ENCODE measurements around the gene ADAMTS13. TPM values are rescaled to one million over a fixed set of nuclear protein-coding genes. Genes with fewer than 3 reads are reported as not detected.

The ADAMTS13 gene
- polyA plus RNA-seq, 1 donor from 2014 or later = 13.5 TPM

DNA sequence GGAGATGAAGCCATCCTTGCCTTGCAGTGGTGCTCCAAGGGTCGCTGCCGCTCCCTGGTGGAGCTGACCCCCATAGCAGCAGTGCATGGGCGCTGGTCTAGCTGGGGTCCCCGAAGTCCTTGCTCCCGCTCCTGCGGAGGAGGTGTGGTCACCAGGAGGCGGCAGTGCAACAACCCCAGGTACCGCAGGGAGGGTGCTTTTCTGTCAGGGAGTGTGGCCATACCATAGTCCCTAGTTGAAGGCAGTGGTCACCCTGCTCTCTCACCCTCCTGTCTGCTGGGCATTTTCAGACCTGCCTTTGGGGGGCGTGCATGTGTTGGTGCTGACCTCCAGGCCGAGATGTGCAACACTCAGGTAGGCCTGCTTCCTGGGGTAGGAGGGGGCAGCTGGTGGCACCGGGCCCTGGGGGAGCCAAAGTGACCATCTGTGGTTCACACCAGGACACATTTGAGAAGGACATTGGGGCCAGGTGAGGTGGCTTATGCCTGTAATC, 11.2 kb downstream of the ADAMTS13 start:
- Histone ChIP-seq H3K4me3 (ENCODE audit: low read length) (no peak overlapping the region), H3K9ac (ENCODE audit: low read length) (no peak overlapping the region), H4K20me1 (ENCODE audit: insufficient read depth) (no peaks in the 10 kb centered on the region), H3K27ac (ENCODE audit: low read length) (no peak overlapping the region), H3K9me3 (ENCODE audit: low read length) (no peaks in the 10 kb centered on the region), H3K9me2 (ENCODE audit: insufficient read depth, low read length) (no peaks in the 10 kb centered on the region), H3K36me3 (ENCODE audit: insufficient read depth, low read length) (no peaks in the 10 kb centered on the region), H2AFZ (ENCODE audit: low read depth, low read length) (no peak overlapping the region), H3K79me2 (replicated peaks; ENCODE audit: insufficient read depth, low read length) (no peaks in the 10 kb centered on the region), H3F3A (ENCODE audit: insufficient read depth, low read length, poor library complexity, severe bottlenecking) (no peaks in the 10 kb centered on the region), H3K4me2 (ENCODE audit: low read length) (no peak overlapping the region), H3K27me3 (ENCODE audit: insufficient read depth, low read depth, low read length) (peaks cover 17% of the 10 kb centered on the region)
- TF ChIP-seq SMC3 (conservative IDR thresholded peaks at IDR 0.05; ENCODE audit: poor library complexity) (no peak), POLR2AphosphoS5 (IDR thresholded peaks at IDR 0.05) (no peak), EP300 (conservative IDR thresholded peaks at IDR 0.05; ENCODE audit: poor library complexity, severe bottlenecking) (no peak), TAF1 (IDR thresholded peaks at IDR 0.05; ENCODE audit: low read depth) (no peak), EZH2 (IDR thresholded peaks at IDR 0.05; ENCODE audit: borderline replicate concordance, insufficient read depth, low read length, poor library complexity, severe bottlenecking) (no peak), MXI1 (conservative IDR thresholded peaks at IDR 0.05; ENCODE audit: poor library complexity, severe bottlenecking) (no peak), RAD21 (conservative IDR thresholded peaks at IDR 0.05) (no peak)
- TF ChIP-seq, protein P1, sequence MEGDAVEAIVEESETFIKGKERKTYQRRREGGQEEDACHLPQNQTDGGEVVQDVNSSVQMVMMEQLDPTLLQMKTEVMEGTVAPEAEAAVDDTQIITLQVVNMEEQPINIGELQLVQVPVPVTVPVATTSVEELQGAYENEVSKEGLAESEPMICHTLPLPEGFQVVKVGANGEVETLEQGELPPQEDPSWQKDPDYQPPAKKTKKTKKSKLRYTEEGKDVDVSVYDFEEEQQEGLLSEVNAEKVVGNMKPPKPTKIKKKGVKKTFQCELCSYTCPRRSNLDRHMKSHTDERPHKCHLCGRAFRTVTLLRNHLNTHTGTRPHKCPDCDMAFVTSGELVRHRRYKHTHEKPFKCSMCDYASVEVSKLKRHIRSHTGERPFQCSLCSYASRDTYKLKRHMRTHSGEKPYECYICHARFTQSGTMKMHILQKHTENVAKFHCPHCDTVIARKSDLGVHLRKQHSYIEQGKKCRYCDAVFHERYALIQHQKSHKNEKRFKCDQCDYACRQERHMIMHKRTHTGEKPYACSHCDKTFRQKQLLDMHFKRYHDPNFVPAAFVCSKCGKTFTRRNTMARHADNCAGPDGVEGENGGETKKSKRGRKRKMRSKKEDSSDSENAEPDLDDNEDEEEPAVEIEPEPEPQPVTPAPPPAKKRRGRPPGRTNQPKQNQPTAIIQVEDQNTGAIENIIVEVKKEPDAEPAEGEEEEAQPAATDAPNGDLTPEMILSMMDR (IDR thresholded peaks at IDR 0.05; ENCODE audit: poor library complexity, severe bottlenecking) = no peak
- TF ChIP-seq, protein P2, sequence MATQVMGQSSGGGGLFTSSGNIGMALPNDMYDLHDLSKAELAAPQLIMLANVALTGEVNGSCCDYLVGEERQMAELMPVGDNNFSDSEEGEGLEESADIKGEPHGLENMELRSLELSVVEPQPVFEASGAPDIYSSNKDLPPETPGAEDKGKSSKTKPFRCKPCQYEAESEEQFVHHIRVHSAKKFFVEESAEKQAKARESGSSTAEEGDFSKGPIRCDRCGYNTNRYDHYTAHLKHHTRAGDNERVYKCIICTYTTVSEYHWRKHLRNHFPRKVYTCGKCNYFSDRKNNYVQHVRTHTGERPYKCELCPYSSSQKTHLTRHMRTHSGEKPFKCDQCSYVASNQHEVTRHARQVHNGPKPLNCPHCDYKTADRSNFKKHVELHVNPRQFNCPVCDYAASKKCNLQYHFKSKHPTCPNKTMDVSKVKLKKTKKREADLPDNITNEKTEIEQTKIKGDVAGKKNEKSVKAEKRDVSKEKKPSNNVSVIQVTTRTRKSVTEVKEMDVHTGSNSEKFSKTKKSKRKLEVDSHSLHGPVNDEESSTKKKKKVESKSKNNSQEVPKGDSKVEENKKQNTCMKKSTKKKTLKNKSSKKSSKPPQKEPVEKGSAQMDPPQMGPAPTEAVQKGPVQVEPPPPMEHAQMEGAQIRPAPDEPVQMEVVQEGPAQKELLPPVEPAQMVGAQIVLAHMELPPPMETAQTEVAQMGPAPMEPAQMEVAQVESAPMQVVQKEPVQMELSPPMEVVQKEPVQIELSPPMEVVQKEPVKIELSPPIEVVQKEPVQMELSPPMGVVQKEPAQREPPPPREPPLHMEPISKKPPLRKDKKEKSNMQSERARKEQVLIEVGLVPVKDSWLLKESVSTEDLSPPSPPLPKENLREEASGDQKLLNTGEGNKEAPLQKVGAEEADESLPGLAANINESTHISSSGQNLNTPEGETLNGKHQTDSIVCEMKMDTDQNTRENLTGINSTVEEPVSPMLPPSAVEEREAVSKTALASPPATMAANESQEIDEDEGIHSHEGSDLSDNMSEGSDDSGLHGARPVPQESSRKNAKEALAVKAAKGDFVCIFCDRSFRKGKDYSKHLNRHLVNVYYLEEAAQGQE (IDR thresholded peaks at IDR 0.05; ENCODE audit: borderline replicate concordance) = no peak

DNA sequence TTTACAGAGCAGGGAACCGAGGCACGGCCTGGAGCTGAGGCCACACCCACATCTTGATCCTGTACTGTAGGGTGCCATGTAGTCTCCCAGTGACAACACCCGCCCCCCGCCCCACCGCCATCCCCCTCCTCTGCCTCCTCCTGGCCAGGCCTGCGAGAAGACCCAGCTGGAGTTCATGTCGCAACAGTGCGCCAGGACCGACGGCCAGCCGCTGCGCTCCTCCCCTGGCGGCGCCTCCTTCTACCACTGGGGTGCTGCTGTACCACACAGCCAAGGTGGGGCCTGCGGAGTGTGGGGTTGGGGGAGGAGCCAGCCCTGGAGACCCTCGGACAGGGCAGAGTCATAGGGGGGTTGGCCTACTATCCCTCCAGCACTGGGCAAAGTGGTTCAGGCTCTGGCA, 14.5 kb downstream of the ADAMTS13 start:
- Histone ChIP-seq H3K27ac (ENCODE audit: low read length) (no peak overlapping the region), H3K4me2 (ENCODE audit: low read length) (no peak overlapping the region), H3K79me2 (replicated peaks; ENCODE audit: insufficient read depth, low read length) (no peaks in the 10 kb centered on the region), H3K9me3 (ENCODE audit: low read length) (no peaks in the 10 kb centered on the region), H3K9me2 (ENCODE audit: insufficient read depth, low read length) (no peaks in the 10 kb centered on the region), H2AFZ (ENCODE audit: low read depth, low read length) (no peak overlapping the region), H3K27me3 (ENCODE audit: insufficient read depth, low read depth, low read length) (no peaks in the 10 kb centered on the region), H3K9ac (ENCODE audit: low read length) (no peak overlapping the region), H4K20me1 (ENCODE audit: insufficient read depth) (no peaks in the 10 kb centered on the region), H3K36me3 (ENCODE audit: insufficient read depth, low read length) (no peaks in the 10 kb centered on the region), H3K4me3 (ENCODE audit: low read length) (no peak overlapping the region), H3F3A (ENCODE audit: insufficient read depth, low read length, poor library complexity, severe bottlenecking) (no peaks in the 10 kb centered on the region)
- TF ChIP-seq RAD21 (conservative IDR thresholded peaks at IDR 0.05) = no peak
- TF ChIP-seq EZH2 (IDR thresholded peaks at IDR 0.05; ENCODE audit: borderline replicate concordance, insufficient read depth, low read length, poor library complexity, severe bottlenecking) = no peak
- TF ChIP-seq, protein P2 (IDR thresholded peaks at IDR 0.05; ENCODE audit: borderline replicate concordance) = no peak
- TF ChIP-seq POLR2AphosphoS5 (IDR thresholded peaks at IDR 0.05) = no peak
- TF ChIP-seq, protein P1 (IDR thresholded peaks at IDR 0.05; ENCODE audit: poor library complexity, severe bottlenecking) = no peak
- no peak for TF ChIP-seq EP300 (conservative IDR thresholded peaks at IDR 0.05; ENCODE audit: poor library complexity, severe bottlenecking)
- TF ChIP-seq SMC3 (conservative IDR thresholded peaks at IDR 0.05; ENCODE audit: poor library complexity) = no peak
- TF ChIP-seq MXI1 (conservative IDR thresholded peaks at IDR 0.05; ENCODE audit: poor library complexity, severe bottlenecking) = no peak
- TF ChIP-seq TAF1 (IDR thresholded peaks at IDR 0.05; ENCODE audit: low read depth) = no peak
